HG03066 (cell line): ENCODE data around the gene SYK.
"Not testable (repeated sequence)": the region's sequence is repeated elsewhere in the genome, so short reads cannot be mapped to it uniquely, and the experiment has no call there.

Source experiments
- ATAC-seq: cut with Tn5 transposase; IDR thresholded peaks from one replicate; pipeline ENCODE4 v1.9.1; 2021; ENCODE audit warnings: low read depth; ENCODE audit not compliant: unreplicated experiment

The SYK gene

DNA sequence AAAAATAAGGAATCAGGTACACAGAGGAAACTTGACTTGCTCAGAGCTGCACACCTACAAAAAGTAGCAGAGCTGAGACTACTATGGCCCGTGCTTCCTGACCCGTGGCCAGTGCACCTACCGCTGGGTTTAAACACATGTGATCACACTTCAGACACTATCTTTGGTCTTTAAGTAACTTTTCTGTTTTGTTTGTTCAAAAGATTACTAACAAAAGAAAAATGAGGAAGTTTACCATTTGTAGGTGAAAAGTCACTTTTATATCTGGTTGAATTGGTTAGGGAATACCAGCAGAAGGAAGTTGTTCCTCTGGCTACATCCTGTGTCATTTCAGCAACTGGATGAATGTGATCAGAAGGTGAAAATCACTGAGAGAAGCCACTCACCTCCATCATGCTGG, 6.5 kb upstream of the SYK start:
- ATAC-seq = peak; percentile 38

DNA sequence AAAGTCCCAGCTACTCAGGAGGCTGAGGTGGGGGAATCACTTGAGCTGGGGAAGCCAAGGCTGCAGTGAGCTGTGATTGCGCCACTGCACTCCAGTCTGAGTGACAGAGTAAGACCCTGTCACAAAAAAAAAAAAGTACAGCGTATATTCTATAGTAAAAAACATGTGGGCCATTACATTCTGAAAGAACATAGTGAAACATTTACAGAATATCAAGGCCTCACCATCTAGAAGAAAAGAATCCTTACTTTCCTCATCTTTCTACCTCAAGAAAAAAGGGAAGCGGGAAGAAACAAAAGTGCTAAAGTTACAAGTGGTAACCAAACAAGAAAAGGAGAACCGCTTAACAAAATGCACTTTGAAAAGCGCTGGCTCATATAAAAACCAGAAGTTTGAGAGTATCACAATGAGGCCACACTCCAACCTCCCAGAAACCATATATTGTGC, 5.7 kb upstream of the SYK start:
- ATAC-seq = peak; percentile 39

DNA sequence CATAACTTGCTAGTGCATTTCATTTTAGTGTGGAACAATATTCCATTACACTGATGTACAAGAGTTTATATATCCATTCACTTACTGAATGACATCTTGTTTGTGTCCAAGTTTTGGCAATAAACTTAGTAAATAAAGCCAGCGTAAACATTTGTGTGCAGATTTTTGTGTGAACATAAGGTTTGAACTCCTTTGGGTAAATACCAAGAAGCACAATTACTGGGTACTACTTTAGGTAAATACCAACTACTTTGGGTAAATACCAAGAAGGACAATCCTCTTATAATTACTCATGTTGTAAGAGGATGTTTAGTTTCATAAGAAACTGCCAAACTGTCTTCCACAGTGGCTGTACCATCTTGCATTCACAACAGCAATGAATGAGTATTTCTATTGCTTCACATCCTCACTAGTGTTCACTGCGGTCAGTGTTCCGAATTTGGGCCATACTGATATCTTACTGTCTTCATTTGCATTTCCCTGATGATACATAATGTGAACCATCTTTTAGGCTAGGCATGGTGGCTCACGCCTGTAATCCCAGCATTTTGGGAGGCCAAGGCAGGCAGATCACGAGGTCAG, 2.3 kb upstream of the SYK start:
- ATAC-seq = no peak

DNA sequence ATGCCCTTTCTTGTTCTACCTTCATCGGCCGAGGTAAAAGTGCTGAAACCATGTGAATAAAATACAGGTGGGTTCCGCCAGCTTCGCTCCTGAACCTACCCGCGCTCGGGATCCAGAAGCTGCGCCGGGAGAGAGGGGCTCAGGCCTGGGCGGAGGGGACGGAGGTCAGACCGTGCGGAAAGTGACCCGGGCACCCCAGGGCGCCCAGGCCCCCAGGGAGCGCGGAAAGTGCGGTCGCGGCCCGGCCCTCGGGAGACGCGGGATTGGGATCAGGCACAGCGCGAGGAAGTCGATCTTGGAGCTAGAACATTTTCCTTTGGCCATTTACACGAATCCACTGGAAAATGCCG, 329 bp downstream of the SYK start:
- no peak for ATAC-seq

DNA sequence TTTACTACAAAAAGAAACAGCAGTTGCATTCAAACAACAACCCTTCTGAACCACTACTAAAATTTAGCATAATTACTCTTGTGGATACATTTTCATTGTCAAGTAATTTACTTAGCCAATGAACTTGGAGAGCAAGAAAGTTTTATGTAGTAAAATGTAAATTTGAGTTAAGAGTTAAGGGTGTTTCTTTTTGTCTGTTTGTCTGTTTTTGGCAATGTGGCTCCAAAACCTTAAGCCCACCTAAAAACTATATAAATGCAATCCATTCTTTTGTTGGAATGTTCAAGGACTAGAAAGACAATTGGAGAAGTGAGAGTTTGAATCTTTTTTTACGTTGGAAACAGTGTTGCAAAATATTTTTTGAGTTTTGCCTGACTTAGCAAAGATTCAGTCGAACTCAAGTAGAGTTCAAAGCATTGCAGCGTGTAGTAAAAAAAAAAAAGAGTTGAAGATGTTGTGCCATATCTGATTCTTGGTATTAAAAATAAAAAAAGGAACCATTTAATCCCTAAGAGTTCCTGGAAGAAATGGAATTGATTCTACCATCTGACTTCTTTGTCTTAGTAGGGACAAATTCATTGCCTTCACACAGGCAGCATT, 867 bp downstream of the SYK start:
- no peak for ATAC-seq

DNA sequence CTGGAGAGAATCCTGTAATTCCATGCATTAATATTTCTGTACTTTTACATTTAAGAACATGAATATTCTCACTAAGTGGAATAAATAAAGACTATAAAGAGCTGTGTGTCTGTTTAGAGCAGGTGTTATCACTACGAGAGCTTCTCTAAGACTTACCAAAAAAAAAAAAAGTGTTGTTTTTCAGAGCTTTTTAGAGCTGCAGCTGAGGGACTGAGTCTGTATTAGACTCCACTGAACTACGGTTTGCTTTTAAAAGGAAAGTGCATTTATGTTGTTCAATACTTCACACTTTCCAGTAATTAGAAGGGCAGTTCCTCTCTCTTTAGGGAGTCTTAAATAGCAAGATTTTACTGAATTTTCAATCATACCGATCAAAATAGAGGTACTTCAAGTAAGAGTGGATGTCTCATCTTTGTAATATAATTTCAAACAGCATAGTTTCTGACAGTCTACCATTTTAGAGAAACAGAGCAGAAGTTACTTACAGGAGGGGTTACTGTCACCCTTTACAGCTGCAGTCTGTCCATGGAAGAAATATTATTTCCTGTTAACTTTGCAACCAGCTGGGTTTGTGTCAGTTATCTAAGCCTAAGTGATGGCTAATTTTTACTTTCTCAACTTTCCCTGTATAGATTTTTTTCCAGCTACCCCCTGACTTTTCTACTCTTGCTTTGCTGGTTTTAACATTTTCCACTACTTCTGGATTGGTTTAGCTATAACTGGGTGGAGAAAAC, 2.4 kb downstream of the SYK start:
- ATAC-seq = no peak

DNA sequence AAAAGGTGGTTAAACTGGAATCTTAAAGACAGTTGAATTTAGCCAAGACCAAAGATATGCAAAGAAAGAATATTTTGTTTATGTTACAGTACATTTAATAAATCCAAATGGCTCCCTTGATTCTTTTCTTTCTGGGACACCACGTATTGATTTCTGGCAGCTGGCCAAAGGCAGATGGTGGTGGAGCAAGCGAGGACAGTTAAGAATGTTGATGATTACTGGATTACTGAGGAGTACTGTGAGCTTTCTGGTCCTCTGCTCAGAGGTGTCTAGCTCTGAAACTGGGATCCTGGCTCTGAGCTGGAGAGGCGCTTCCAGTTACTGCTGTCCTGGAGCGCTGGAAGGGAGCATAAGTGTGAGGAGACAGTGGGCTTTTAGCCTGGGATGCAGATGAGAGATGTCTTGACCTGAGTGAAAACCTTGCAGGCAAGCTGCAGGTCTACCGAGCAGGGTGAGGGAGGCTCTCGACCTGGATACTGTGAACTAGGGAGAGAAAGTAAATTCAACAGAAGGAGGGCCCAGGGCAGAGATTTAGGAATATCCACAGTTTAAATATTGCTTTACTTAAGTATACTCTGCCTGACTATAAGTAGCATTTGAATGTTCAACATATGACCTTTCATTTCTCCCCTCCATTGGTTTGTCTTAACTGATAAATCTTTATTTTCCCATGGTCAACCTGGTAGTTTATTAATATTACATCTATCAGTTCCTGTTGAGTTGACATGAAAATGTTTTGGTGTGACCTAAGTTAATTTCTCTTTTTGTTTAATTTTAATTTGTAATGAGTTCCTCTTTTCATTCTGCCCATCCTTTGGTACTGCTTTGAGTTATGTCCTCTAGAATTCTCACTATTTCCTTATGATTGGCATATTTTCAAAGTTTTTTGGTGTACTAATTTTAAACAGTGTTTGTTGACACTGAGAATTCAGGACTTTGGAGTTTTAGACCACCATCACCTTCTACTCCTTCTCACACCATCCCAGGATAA, 3.7 kb downstream of the SYK start:
- no peak for ATAC-seq

DNA sequence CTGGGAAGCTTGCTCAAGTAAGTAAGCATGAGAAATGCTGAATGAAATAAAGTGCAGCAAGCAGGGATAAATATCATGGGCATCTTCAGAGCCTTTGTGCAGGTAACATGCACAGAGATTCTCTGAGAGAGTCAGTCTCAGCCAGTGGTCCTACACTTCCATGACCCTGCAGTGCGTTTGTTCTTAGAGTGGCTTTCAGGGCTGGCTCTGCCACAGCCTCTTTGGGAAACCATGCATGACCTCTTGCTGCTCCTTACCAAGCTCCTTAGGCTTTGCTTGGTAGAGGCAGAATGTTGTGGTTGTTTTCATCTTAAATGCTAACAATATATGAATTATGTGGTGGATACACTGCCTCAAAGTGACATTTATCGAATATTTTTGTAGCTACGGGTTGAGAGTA, 5.4 kb downstream of the SYK start:
- no peak for ATAC-seq

DNA sequence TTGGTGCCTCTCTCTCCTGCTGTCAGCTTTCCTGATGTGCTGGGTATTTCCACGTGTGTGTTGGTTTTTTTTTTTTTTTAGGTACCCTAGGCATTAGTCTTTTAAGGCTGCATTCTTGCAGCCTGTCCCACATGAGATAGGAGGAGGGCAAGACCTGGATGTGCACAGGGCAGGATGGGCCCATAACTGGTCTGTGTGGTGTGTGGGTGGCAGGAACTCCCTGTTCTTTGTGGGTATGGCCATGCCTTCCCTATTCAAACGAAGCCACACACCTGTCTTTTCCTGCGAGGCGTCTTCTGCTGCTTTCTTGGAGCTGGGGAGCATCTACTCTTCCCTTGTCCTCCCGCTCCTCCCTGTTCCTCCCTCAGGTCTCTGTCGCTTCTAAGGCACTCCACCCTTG, 6.8 kb downstream of the SYK start:
- ATAC-seq = no peak

DNA sequence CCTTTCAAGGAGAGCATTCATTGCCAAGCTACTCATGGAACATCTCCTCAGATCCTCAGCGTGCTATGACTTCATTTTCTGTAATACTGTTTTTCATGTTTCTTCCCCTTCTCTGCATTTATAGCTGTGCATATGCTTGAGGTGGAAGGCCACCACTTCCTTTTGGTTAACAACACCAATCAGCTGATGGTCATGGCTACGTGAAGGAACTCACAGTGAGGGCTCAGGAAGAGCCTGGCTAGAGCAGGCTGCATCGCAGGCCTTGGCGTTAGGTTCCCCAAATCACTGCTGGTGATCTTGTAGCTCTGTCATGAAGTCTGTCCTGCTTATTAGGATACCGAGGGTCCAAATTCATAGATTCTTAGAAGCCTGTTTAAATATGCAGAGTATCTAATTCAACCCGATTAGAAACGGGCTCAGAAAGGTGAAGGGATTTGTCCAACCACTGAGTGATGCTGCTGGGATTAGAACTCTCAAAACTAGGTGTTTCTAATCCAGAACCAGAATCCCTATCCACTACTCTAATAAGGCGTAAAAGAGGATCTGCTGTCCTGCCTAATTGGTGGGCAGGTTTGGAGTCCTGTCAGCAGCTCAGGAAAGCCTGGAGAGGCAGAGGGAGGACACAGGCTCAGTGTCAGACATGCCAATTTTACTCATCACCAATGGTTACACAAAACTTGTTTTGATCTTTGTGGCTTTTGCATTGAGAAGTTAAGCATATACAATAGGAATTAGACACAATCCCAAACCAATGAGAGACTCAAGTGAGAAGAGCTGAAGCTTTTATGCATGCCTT, 7.5 kb downstream of the SYK start:
- ATAC-seq = peak; percentile 44

DNA sequence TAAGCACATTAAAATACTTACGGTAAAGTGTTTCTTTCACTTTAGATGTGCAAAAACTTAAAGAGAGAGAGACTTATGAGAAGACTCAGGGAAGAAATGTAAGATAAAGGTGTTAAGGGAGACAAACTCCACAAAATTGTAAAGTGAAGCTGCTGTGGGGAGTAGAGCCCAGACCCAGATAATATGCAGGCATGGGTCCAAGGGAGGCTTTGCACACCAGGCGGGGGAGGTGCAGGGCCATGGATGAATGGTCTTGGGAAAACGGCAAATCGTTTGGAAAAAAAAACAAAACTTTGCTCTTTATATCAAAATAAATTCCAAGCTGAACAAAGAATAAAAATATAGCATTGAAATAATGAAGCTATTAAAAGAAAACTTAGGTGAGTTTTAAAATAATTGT, 9.1 kb downstream of the SYK start:
- no peak for ATAC-seq

DNA sequence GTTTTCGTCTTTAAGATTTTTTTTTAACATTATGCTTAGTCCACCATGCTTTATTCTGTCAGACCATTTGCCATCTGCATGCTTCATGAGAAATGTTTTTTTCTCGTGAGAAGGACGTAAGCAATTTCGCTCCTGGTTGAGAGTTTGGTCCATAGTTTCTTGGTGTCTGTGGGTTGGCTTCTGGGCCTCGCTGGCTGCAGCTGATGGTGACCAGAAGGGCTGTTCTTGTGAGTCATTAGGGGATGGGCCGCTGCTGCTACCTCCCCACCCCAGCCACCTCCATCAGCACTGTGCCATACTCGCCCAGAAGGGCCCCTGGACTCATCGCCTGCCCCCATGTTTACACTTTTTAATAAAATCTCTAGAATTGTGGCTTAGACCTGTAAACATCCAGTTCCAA, 11.4 kb downstream of the SYK start:
- no peak for ATAC-seq

DNA sequence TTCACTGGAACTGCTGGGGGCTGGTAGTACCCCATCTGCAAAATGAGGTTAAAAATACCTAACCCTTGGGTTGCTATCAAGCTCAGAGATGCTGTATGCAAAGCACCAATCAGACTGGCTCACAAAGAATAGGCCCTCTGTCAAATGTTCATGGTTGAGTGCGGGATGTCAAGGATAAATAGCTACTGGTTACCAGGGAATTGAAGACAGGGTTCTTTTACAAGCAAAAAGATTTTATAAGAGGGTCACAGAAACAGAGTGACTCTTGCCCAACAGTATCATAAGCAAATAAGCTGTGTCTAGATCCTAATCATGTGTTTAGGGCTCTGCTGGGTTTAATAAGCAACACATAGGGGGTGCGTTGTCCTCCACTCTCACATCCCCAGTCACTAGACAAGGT, 11.9 kb downstream of the SYK start:
- ATAC-seq = no peak

DNA sequence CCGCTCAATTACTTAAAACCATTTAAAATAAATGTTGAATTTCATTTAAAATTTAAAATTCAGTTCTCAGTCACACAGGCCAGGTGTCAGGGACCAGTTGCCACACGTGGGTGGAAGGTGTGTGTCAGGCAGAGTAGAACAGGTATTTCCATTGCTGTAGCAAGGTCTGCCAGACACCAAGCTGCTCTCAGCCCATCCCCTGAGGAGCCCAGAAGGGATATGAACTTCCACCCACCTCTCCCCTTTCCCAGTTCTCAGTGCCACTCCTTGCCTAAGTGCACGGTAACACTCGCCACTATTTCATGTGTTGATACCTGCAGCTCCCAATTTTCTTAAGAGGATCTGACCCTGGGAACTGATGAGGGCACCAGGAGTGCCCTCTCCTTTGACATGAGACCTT, 12.7 kb downstream of the SYK start:
- ATAC-seq = no peak

DNA sequence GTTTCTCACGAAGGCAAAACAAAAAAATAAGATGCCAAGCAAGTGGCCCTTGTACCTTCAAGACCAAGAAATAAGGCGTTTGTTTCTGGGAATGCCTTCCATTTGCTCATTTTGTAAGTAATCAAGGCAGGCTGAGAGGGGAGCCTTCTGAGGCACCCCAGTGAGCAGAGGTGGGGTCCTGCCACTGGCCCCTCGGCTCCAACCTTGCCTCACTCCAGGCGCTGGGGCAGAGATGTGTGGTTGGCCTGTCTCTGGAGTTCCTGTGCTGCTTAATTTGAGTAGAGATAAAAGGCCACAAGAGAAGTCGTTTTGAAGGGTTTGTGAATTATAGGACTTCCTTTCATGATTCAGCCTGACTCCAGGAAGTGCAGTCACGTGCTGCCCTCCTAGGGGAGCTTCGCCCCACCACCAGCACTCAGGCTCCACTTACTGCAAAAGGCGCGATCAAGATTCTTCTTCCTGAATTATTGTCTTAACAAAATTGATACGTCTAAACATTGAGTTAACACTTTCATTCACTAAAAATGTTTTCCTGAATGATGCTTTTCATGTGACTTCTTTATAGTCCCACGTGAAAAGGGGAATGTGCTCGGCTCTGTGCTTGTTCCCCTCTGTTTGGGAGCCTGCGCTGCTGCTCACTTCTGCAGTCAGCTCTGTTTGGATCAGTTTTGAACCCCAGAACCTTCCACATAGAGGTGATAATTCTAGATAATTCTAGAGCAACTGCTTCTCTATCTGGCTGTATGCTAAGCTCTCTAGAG, 13.7 kb downstream of the SYK start:
- ATAC-seq = peak; percentile 62

DNA sequence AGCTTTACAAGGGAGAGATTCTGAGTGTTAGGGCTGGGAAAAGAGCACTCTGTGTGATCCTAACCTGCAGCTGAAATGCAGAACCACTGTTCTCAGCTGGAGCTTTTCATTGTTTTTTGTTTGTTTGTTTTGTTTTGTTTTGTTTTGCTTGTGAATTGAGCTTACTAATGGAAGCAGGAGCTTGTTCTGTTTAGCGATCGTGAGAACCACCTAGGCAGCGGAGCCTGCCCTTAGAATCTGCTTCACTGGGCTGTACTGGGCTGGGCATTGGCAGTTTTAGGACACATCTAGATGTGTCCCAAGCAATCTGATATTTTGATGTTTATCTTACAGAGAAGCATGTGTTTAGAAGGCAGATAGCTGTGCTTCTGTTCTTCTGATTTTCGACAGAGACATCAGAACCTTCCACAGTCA, 14.3 kb downstream of the SYK start:
- ATAC-seq = no peak

DNA sequence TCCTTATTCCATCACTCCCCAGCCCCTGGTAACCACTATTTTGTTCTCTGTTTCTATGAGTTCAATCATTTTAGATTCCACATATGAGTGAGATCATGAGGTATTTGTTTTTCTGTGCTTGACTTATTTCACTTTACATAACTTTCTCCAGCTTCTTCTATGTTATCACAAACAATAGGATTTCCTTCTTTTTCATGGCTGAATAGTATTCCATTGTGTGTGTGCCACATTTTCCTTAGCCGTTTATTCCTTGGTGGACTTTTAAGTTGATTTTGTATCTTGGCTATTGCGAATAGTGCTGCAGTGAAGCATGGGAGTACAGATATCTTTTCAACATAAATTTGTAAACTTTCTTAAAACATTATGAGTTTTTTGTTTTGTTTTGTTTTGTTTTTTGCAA, 15.1 kb downstream of the SYK start:
- no peak for ATAC-seq

DNA sequence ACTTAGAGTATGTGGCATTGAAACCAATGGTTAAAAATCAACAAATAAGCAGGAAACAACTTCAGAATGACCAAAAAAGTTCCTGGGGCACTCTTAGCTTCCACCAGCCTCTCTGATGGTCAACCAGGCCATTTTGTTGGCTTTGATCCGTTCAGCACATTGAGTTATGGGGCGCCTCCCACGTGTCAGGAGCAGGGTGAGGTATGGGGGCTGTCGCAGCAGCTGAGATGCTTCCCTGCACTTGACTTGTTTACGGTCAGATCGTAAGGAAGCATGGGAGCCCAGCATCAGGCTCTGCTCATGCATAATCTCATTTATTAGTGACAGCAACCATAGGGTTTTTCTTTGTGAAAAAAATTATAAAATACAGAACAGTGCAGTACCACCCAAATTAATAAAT, 16.7 kb downstream of the SYK start:
- no peak for ATAC-seq

DNA sequence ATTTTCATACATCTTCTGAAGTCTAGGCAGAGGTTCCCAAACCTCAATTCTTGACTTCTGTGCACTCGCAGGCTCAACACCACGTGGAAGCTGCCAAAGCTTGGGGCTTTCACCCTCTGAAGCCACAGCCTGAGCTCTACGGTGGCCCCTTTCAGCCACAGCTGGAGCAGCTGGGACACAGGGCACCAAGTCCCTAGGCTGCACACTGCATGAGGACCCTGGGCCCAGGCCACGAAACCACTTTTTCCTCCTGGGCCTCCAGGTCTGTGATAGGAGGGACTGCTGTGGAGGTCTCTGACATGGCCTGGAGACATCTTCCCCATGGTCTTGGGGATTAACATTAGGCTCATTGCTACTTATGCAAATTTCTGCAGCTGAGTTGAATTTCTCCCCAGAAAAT, 18.8 kb downstream of the SYK start:
- not testable (repeated sequence) for ATAC-seq

DNA sequence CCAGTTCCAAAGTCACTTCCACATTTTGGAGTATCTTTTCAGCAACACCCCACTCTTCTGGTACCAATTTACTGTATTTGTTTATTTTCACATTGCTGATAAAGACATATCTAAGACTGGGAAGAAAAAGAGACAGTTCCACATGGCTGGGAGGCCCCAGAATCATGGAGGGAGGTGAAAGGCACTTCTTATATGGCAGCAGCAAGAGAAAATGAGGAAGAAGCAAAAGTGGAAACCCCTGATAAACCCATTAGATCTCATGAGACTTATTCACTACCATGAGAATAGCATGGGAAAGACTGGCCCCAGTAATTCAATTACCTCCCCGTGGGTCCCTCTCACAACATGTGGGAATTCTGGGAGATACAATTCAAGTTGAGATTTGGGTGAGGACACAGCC, 19.6 kb downstream of the SYK start:
- not testable (repeated sequence) for ATAC-seq
